Heart right ventricle (tissue), 16 donors: Measurements from ENCODE around the gene CD160. TPM values are rescaled to one million over a fixed set of nuclear protein-coding genes. Genes with fewer than 3 reads are reported as not detected.
"Not testable (repeated sequence)": the region's sequence is repeated elsewhere in the genome, so short reads cannot be mapped to it uniquely, and the experiment has no call there.

Source experiments
- ATAC-seq, 8 donors: fragments of 200-7000 bp; cut with Tn5 transposase; one replicate each; pipeline ENCODE4 v1.9.1; 2020; ENCODE audit warnings: mild to moderate bottlenecking in 8 of 8, moderate library complexity in 8 of 8, moderate number of reproducible peaks in 1 of 8
- DNase-seq, 2 donors: peaks; one replicate each; pipeline ENCODE4 v3.0.0-alpha.2; 2020
- H3K27ac ChIP-seq, 10 donors: fragments of 200-600 bp; sonication (generic) in 2 of 10; one replicate each; pipeline versions ENCODE4 v1.5.0 to v1.8.0; 2020 to 2022; ENCODE audit warnings: mild to moderate bottlenecking in 3 of 10
- H3K27me3 ChIP-seq, 7 donors: fragments of 200-600 bp; one replicate each; pipeline ENCODE4 v1.8.0; 2021 to 2022; ENCODE audit warnings: mild to moderate bottlenecking in 2 of 7
- H3K36me3 ChIP-seq, 9 donors: fragments of 200-600 bp; sonication (generic) in 1 of 9; one replicate each; pipeline versions ENCODE4 v1.5.0 to v1.8.0; 2020 to 2022; ENCODE audit warnings: mild to moderate bottlenecking in 2 of 9
- H3K4me1 ChIP-seq, 9 donors: fragments of 200-600 bp; sonication (generic) in 1 of 9; one replicate each; pipeline versions ENCODE4 v1.5.0 to v1.8.0; 2020 to 2022; ENCODE audit warnings: mild to moderate bottlenecking in 4 of 9
- H3K4me3 ChIP-seq, 10 donors: fragments of 200-600 bp; sonication (generic) in 2 of 10; one replicate each; pipeline versions ENCODE4 v1.5.0 to v1.8.0; 2020 to 2022; ENCODE audit warnings: mild to moderate bottlenecking in 7 of 10, moderate library complexity in 2 of 10
- H3K9me3 ChIP-seq, 11 donors: fragments of 200-600 bp in 10 of 11; sonication (generic) in 2 of 11; one replicate each; pipeline versions ENCODE4 v1.5.0 to v1.8.0; 2013 to 2022; ENCODE audit warnings: mild to moderate bottlenecking in 2 of 11, control low read depth in 1 of 11, moderate library complexity in 1 of 11
- CTCF ChIP-seq, 9 donors: fragments of 200-600 bp; sonication (generic) in 2 of 9; IDR thresholded peaks; one replicate each; pipeline versions ENCODE4 v1.5.0 to v1.8.0; 2021 to 2022; ENCODE audit warnings: antibody characterized with exemption in 9 of 9, mild to moderate bottlenecking in 5 of 9, moderate library complexity in 1 of 9
- WGBS, 2 donors: extraction: QIAGEN DNeasy Blood & Tissue Kit; methylation state at CpG; one replicate each; pipeline ENCODE4 v1.1.7; 2013; ENCODE audit warnings: inconsistent platforms in 1 of 2; 5-methylcytosine and 5-hydroxymethylcytosine counted together
- intact Hi-C, 10 donors: fragments of 100-400 bp; cut with DNase I; formaldehyde crosslinking; loops; one replicate each; pipeline versions ENCODE4 v1.11.1 to v1.14.2; 2022
- polyA plus RNA-seq, 2 donors: library from polyadenylated mRNA; stranded (reverse); fragments of 200-250 nt; gene quantifications; one replicate each; pipeline ENCODE4 v1.2.3, GENCODE V29; 2013
- total RNA-seq, 10 donors: library from RNA; stranded (reverse); fragmentation: NEBNext Ultra II Directional in 3 of 10; extraction: Animal tissue kit (Norgen Biotek cat#: 25700) in 3 of 10; gene quantifications; one replicate each; pipeline versions ENCODE4 v1.2.1 to v1.2.4, GENCODE V29; 2021 to 2023
- donor health status: Arrhythmogenic right ventricular cardiomyopathy.
- donor health status: ischemic (EF 13 %, LVEDD 7.1; RV severe dilation, severe dysfunction).
- donor health status: healthy with polysubstance abuse.
- donor health status: DM: no; HTN: yes; CAD: no.
- donor health status: DM: no; HTN: no; CAD: no.
- donor health status: ischemic (EF 25% LVEDD 6.9; RV normal size, moderate dysfunction).
- donor health status: ischemic (EF 25% LVEDD 5.7; RV mildly dilated, moderate dysfunction).
- donor health status: healthy.
- donor health status: DM: yes; HTN: yes; CAD: no.
- donor health status: Ischemic cardiomyopathy.
- donor health status: ischemic (EF 35%, LVEDD 5.7; RV mildly dilated, moderate dysfunction).
- donor health status: nonischemic (EF 11% LVEDD 7.7; RV severe dilation, severe dysfunction).
- donor health status: DM: yes; HTN: yes; CAD: no.
- donor health status: PGD.
- donor health status: ischemic (EF 29% LVEDD 5.4; RV normal size, mild dysfunction).
- donor health status: nonischemic (EF 23%, LVEDD 6.1; RV moderate dilation, normal function).

CD160 gene
- total and polyA plus RNA-seq, 12 donors, result 0.03 to 0.58 (median 0.18) TPM; not detected in 9

- peak; percentile 87 to 97 (median 94) for ATAC-seq
- no peak overlapping the region for H3K27ac ChIP-seq
- intact Hi-C loops, result no loop called here
Measured at GRCh38 chr1:145720878-145721671, 1.8 kb downstream of the CD160 start.

GRCh38 chr1:145726193-145726592 lies 6.9 kb downstream of the CD160 start:
- WGBS, 2 donors, result 97 to 98% methylated on average over 5 of the region's 5 CpGs
- H3K27me3 ChIP-seq, H3K9me3 ChIP-seq, ATAC-seq, DNase-seq, H3K27ac ChIP-seq, H3K4me1 ChIP-seq, H3K4me3 ChIP-seq, intact Hi-C loops, H3K36me3 ChIP-seq: not testable (repeated sequence)

More at GRCh38 chr1:145720878-145721671, 1.8 kb downstream of the CD160 start:
- peak overlapping the region in 8 of 10 donors; percentile 17 to 51 (median 40) for H3K4me3 ChIP-seq
- TF ChIP-seq CTCF (IDR thresholded peaks at IDR 0.05), result peak; percentile 87 to 98 (median 95)
- no peaks in the 10 kb centered on the region for H3K9me3 ChIP-seq
- peaks cover 0 to 14% (median 10%) of the 10 kb centered on the region in 9 donors for H3K4me1 ChIP-seq
- peaks cover 0 to 9% (median 0%) of the 10 kb centered on the region in 7 donors for H3K27me3 ChIP-seq
- H3K36me3 ChIP-seq, result no peaks in the 10 kb centered on the region
- DNase-seq, result peak; percentile 61 to 74
- 7 to 11% methylated on average over 46 to 47 of the region's 47 CpGs for WGBS, 2 donors

- 65 to 67% methylated on average over 5 of the region's 5 CpGs for WGBS, 2 donors
- Histone ChIP-seq H3K4me1 (no peaks in the 10 kb centered on the region), H3K9me3 (peaks cover 0 to 3% (median 0%) of the 10 kb centered on the region in 11 donors), H3K27me3 (no peaks in the 10 kb centered on the region), H3K4me3 (no peak overlapping the region), H3K27ac (no peak overlapping the region), H3K36me3 (peaks cover 0 to 6% (median 0%) of the 10 kb centered on the region in 9 donors)
- no peak for ATAC-seq
- DNase-seq, result no peak
- no peak for TF ChIP-seq CTCF (IDR thresholded peaks at IDR 0.05)
- intact Hi-C loops, result no loop called here
Measured at GRCh38 chr1:145729196-145729595, 9.9 kb downstream of the CD160 start.

GRCh38 chr1:145729666-145730436 lies 10.6 kb downstream of the CD160 start:
- TF ChIP-seq CTCF (IDR thresholded peaks at IDR 0.05), result no peak
- WGBS, 2 donors, result 94 to 96% methylated on average over 5 of the region's 5 CpGs
- Histone ChIP-seq H3K36me3 (peaks cover 0 to 6% (median 0%) of the 10 kb centered on the region in 9 donors), H3K27me3 (no peaks in the 10 kb centered on the region), H3K4me1 (no peaks in the 10 kb centered on the region), H3K9me3 (peaks cover 0 to 3% (median 0%) of the 10 kb centered on the region in 11 donors), H3K4me3 (no peak overlapping the region), H3K27ac (no peak overlapping the region)
- intact Hi-C loops, result no loop called here
- DNase-seq, result no peak
- ATAC-seq, result no peak
